IPS-18a (cell line): ENCODE data around the gene REXO2.

Experiments used
- H3K27ac ChIP-seq: one replicate; pipeline ENCODE4 v1.5.1; 2013; ENCODE audit warnings: low read length
- H3K27me3 ChIP-seq: one replicate; pipeline ENCODE4 v1.6.1; 2013; ENCODE audit warnings: mild to moderate bottlenecking, low read length; ENCODE audit not compliant: control insufficient read depth, insufficient read depth
- H3K36me3 ChIP-seq: one replicate; pipeline ENCODE4 v1.6.1; 2013; ENCODE audit warnings: low read depth, low read length; ENCODE audit not compliant: control insufficient read depth
- H3K4me1 ChIP-seq: one replicate; pipeline ENCODE4 v1.6.1; 2013; ENCODE audit warnings: low read depth, low read length; ENCODE audit not compliant: control insufficient read depth
- H3K4me3 ChIP-seq: one replicate; pipeline ENCODE4 v1.5.1; 2013; ENCODE audit warnings: low read length
- H3K9ac ChIP-seq: one replicate; pipeline ENCODE4 v1.6.1; 2013; ENCODE audit warnings: mild to moderate bottlenecking, low read length, moderate library complexity
- H3K9me3 ChIP-seq: one replicate; pipeline ENCODE4 v1.6.1; 2013; ENCODE audit warnings: low read depth, low read length; ENCODE audit not compliant: control insufficient read depth

The REXO2 gene

DNA sequence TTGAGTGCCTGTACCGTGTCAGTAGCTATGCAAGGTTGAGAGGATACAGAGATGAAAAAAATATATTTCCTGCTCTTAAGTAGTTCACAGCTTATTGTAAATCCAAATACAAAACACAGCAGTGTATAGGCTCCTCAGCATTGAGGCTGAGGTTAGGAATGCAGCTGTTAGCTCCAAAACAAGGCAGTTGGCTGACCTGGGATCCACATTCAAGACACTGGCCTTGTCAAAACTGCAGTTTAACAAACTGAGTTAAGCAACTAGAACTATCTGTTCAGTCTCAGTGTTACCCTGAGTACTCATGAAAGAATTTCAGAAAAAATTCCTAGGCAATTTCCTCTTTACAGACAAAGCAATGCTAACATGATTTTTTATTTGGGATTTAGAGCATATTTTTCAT is 42.8 kb downstream of the REXO2 start:
- Histone ChIP-seq H3K9me3 (no peaks in the 10 kb centered on the region), H3K36me3 (no peaks in the 10 kb centered on the region), H3K4me3 (no peak overlapping the region), H3K4me1 (peaks cover 61% of the 10 kb centered on the region), H3K27me3 (no peaks in the 10 kb centered on the region), H3K9ac (no peak overlapping the region), H3K27ac (no peak overlapping the region)

DNA sequence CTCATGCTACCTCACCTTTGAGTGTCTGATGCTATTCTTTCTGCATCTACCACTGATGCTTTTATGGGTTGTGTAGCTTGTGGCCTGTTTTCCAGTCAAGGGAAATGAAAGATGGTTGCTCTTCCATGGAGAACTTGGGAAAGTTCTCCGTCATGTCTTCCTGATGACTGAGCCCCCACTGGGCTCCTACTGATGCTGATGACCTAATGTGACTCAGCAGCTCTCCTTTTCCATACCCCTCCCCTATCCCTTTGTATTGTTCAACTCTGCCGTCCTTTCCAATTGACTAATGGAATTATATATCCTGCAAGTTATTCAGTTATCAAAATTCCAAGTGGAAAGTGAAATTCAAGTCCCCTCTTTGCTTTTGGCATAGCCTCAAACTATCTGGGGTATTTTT is 44.7 kb downstream of the REXO2 start:
- Histone ChIP-seq H3K36me3 (no peaks in the 10 kb centered on the region), H3K4me3 (no peak overlapping the region), H3K27ac (no peak overlapping the region), H3K9me3 (no peaks in the 10 kb centered on the region), H3K4me1 (peaks cover 43% of the 10 kb centered on the region), H3K9ac (no peak overlapping the region), H3K27me3 (no peaks in the 10 kb centered on the region)

DNA sequence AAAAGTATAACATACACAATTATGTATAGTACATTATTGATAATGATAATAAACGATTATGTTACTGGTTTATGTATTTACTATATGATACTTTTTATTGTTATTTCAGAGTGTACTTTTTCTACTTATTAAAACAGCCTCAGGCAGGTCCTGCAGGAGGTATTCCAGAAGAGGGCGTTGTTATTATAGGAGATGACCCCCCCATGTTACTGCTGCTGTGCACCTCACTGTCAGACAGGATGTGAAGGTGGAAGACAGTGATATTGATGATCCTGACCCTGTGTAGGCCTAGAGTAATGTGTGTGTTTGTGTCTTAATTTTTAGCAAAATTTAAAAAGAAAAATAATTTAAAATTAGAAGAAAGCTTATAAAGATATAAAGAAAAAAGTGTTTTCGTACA is 57.6 kb downstream of the REXO2 start:
- Histone ChIP-seq H3K4me1 (no peaks in the 10 kb centered on the region), H3K9me3 (no peaks in the 10 kb centered on the region), H3K36me3 (no peaks in the 10 kb centered on the region), H3K27me3 (no peaks in the 10 kb centered on the region), H3K27ac (no peak overlapping the region), H3K4me3 (no peak overlapping the region), H3K9ac (no peak overlapping the region)

DNA sequence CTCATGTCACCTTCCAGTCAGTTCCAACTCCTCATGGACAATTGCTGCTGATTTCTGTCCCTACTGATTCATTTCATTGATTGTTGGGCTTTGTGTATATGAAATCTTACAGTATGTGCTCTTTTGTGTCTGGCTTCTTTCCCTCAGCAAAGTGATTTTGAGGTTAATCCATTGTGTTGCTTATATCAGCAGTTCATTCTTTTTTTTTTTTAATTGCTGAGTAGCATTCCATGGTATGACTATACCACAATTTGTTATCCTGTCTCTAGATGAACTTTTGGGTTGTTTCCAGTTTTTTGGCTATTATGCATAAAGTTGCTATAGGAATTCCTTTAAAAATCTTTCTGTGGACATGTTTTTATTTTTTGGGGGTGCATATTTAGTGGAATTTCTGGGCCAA is 60.5 kb downstream of the REXO2 start:
- Histone ChIP-seq H3K9ac (no peak overlapping the region), H3K36me3 (no peaks in the 10 kb centered on the region), H3K4me3 (no peak overlapping the region), H3K4me1 (no peaks in the 10 kb centered on the region), H3K9me3 (no peaks in the 10 kb centered on the region), H3K27ac (no peak overlapping the region), H3K27me3 (no peaks in the 10 kb centered on the region)
